Cardiac septum (tissue), 1 donor: ENCODE results near the gene RBM11. TPM values are rescaled to one million over a fixed set of nuclear protein-coding genes. Genes with fewer than 3 reads are reported as not detected.

ENCODE experiments used
- DNase-seq: peaks from one replicate; pipeline ENCODE4 v3.0.0-alpha.2; 2020; ENCODE audit warnings: low spot score
- intact Hi-C: fragments of 100-400 bp; cut with DNase I; formaldehyde crosslinking; loops from one replicate; pipeline ENCODE4 v1.14.0; 2022
- total RNA-seq: library from RNA; stranded (reverse); fragmentation: NEBNext Ultra II Directional; extraction: Animal tissue kit (Norgen Biotek cat#: 25700); gene quantifications from one replicate; pipeline ENCODE4 v1.2.1, GENCODE V29; 2021
- donor health status: DM: no; HTN: no; CAD: no.

Gene RBM11
- total RNA-seq, 1 donor from 2014 or later = 0.57 TPM

- DNase-seq = no peak
Observed at GRCh38 chr21:14265023-14265422, 49.1 kb downstream of the RBM11 start.

GRCh38 chr21:14267076-14267475, 51.1 kb downstream of the RBM11 start:
- intact Hi-C loops = no loop called here
- DNase-seq = no peak

More at GRCh38 chr21:14265023-14265422, 49.1 kb downstream of the RBM11 start:
- intact Hi-C loops = no loop called here

- intact Hi-C loops = no loop called here
- DNase-seq = no peak
Observed at GRCh38 chr21:14270631-14271030, 54.7 kb downstream of the RBM11 start.

GRCh38 chr21:14271053-14271452, 55.1 kb downstream of the RBM11 start:
- intact Hi-C loops = no loop called here
- DNase-seq = no peak

- intact Hi-C loops = no loop called here
Observed at GRCh38 chr21:14271641-14272040, 55.7 kb downstream of the RBM11 start.

GRCh38 chr21:14273736-14274538, 58.0 kb downstream of the RBM11 start:
- intact Hi-C loops = no loop called here
- DNase-seq = peak; percentile 83

More at GRCh38 chr21:14271641-14272040, 55.7 kb downstream of the RBM11 start:
- no peak for DNase-seq

- no peak for DNase-seq
- intact Hi-C loops = no loop called here
Observed at GRCh38 chr21:14275702-14276205, 59.8 kb downstream of the RBM11 start.

Other genes with a start within 250 kb of the RBM11 start
- not detected for gene LIPI, start 5.2 kb upstream of the RBM11 start, total RNA-seq
- 20.2 TPM for gene HSPA13, start 167.0 kb downstream of the RBM11 start, total RNA-seq